Measurements from ENCODE around the gene DDX60. TPM values are rescaled to one million over a fixed set of nuclear protein-coding genes. Genes with fewer than 3 reads are reported as not detected.

The DDX60 gene
- total RNA-seq, 1 experiment from 2014 or later = 6.3 TPM

GRCh38 chr4:168361365-168362024 lies 42.9 kb upstream of the DDX60 start:
- H3K9me2 ChIP-seq (replicated peaks; ENCODE audit: low read length) = no peaks in the 10 kb centered on the region
- ChIA-PET CTCF (no interaction called here), POLR2A (ENCODE audit: unreplicated experiment) (no interaction called here)
- H3F3A ChIP-seq (ENCODE audit: low read length, unreplicated experiment) = no peaks in the 10 kb centered on the region
- H3K27me3 ChIP-seq (ENCODE audit: low read length) = no peaks in the 10 kb centered on the region
- no peak overlapping the region for H3K4me3 ChIP-seq (ENCODE audit: low read length)
- H3K27ac ChIP-seq (ENCODE audit: low read length) = no peak overlapping the region
- DNase-seq (no peak), ATAC-seq (no peak)
- no TSS peak for BruUV-seq (replicated peaks)
- no peaks in the 10 kb centered on the region for H3K79me2 ChIP-seq (ENCODE audit: low read length)
- no peaks in the 10 kb centered on the region for H3K36me3 ChIP-seq (ENCODE audit: low read depth, low read length)
- TF ChIP-seq, protein P1, sequence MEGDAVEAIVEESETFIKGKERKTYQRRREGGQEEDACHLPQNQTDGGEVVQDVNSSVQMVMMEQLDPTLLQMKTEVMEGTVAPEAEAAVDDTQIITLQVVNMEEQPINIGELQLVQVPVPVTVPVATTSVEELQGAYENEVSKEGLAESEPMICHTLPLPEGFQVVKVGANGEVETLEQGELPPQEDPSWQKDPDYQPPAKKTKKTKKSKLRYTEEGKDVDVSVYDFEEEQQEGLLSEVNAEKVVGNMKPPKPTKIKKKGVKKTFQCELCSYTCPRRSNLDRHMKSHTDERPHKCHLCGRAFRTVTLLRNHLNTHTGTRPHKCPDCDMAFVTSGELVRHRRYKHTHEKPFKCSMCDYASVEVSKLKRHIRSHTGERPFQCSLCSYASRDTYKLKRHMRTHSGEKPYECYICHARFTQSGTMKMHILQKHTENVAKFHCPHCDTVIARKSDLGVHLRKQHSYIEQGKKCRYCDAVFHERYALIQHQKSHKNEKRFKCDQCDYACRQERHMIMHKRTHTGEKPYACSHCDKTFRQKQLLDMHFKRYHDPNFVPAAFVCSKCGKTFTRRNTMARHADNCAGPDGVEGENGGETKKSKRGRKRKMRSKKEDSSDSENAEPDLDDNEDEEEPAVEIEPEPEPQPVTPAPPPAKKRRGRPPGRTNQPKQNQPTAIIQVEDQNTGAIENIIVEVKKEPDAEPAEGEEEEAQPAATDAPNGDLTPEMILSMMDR (conservative IDR thresholded peaks at IDR 0.05; ENCODE audit: low read depth, low read length) = no peak
- TF ChIP-seq EZH2phosphoT487 (IDR thresholded peaks at IDR 0.05; ENCODE audit: borderline replicate concordance, low read length) (no peak), EZH2 (IDR thresholded peaks at IDR 0.05; ENCODE audit: low read length, unreplicated experiment) (no peak)
- no peak overlapping the region for H2AFZ ChIP-seq (ENCODE audit: low read length)
- H3K9ac ChIP-seq (ENCODE audit: low read length) = no peak overlapping the region
- no peaks in the 10 kb centered on the region for H3K9me3 ChIP-seq (ENCODE audit: low read length)
- H3K4me2 ChIP-seq (ENCODE audit: low read length) = no peak overlapping the region
- no peaks in the 10 kb centered on the region for H3K4me1 ChIP-seq (ENCODE audit: insufficient read depth, low read length)
- intact Hi-C loops (cut with micrococcal nuclease) = no loop called here
- no peaks in the 10 kb centered on the region for H4K20me1 ChIP-seq (ENCODE audit: low read length)

GRCh38 chr4:168360271-168360670 lies 41.7 kb upstream of the DDX60 start:
- no peaks in the 10 kb centered on the region for H3K9me3 ChIP-seq (ENCODE audit: low read length)
- H3F3A ChIP-seq (ENCODE audit: low read length, unreplicated experiment) = no peaks in the 10 kb centered on the region
- H3K79me2 ChIP-seq (ENCODE audit: low read length) = no peaks in the 10 kb centered on the region
- no peak overlapping the region for H3K27ac ChIP-seq (ENCODE audit: low read length)
- intact Hi-C loops (cut with micrococcal nuclease) = no loop called here
- DNase-seq = no peak
- H3K4me1 ChIP-seq (ENCODE audit: insufficient read depth, low read length) = no peaks in the 10 kb centered on the region
- H3K9ac ChIP-seq (ENCODE audit: low read length) = no peak overlapping the region
- BruUV-seq (replicated peaks) = no TSS peak
- TF ChIP-seq EZH2phosphoT487 (IDR thresholded peaks at IDR 0.05; ENCODE audit: borderline replicate concordance, low read length) (no peak), EZH2 (IDR thresholded peaks at IDR 0.05; ENCODE audit: low read length, unreplicated experiment) (no peak)
- TF ChIP-seq, protein P1 (conservative IDR thresholded peaks at IDR 0.05; ENCODE audit: low read depth, low read length) = no peak
- no peak overlapping the region for H3K4me2 ChIP-seq (ENCODE audit: low read length)
- no peak overlapping the region for H2AFZ ChIP-seq (ENCODE audit: low read length)
- ChIA-PET POLR2A (ENCODE audit: unreplicated experiment) (interaction anchor here (0.5 kb wide), 1 partner anchor 123 kb away, joined by 4 read pairs; no protein-coding TSS in a partner anchor), CTCF (no interaction called here)
- ATAC-seq = no peak
- H3K9me2 ChIP-seq (replicated peaks; ENCODE audit: low read length) = no peaks in the 10 kb centered on the region
- H4K20me1 ChIP-seq (ENCODE audit: low read length) = no peaks in the 10 kb centered on the region
- H3K4me3 ChIP-seq (ENCODE audit: low read length) = no peak overlapping the region
- H3K27me3 ChIP-seq (ENCODE audit: low read length) = no peaks in the 10 kb centered on the region
- no peaks in the 10 kb centered on the region for H3K36me3 ChIP-seq (ENCODE audit: low read depth, low read length)

- Histone ChIP-seq H4K20me1 (ENCODE audit: low read length) (no peaks in the 10 kb centered on the region), H3K4me1 (ENCODE audit: insufficient read depth, low read length) (no peaks in the 10 kb centered on the region), H2AFZ (ENCODE audit: low read length) (no peak overlapping the region), H3K36me3 (ENCODE audit: low read depth, low read length) (no peaks in the 10 kb centered on the region), H3K9me3 (ENCODE audit: low read length) (no peaks in the 10 kb centered on the region), H3F3A (ENCODE audit: low read length, unreplicated experiment) (no peaks in the 10 kb centered on the region), H3K27me3 (ENCODE audit: low read length) (no peaks in the 10 kb centered on the region), H3K9me2 (replicated peaks; ENCODE audit: low read length) (no peaks in the 10 kb centered on the region), H3K9ac (ENCODE audit: low read length) (no peak overlapping the region), H3K79me2 (ENCODE audit: low read length) (no peaks in the 10 kb centered on the region), H3K27ac (ENCODE audit: low read length) (no peak overlapping the region), H3K4me3 (ENCODE audit: low read length) (no peak overlapping the region), H3K4me2 (ENCODE audit: low read length) (no peak overlapping the region)
- ATAC-seq (no peak), DNase-seq (no peak)
- ChIA-PET POLR2A (ENCODE audit: unreplicated experiment) (no interaction called here), CTCF (interaction anchor here (0.5 kb wide), 1 partner anchor 123 kb away, joined by 5 read pairs; no protein-coding TSS in a partner anchor)
- TF ChIP-seq, protein P1 (conservative IDR thresholded peaks at IDR 0.05; ENCODE audit: low read depth, low read length) = no peak
- no peak for TF ChIP-seq EZH2phosphoT487 (IDR thresholded peaks at IDR 0.05; ENCODE audit: borderline replicate concordance, low read length)
- BruUV-seq (replicated peaks) = no TSS peak
- intact Hi-C loops (cut with micrococcal nuclease) = no loop called here
These were observed 39.4 kb upstream of the DDX60 start for GRCh38 chr4:168357941-168358340.

Data from PC-3 (cell line).